IPS DF 6.9 (cell line): Measurements from ENCODE around the gene CCDC85C.

Experiments
- DNase-seq: peaks from one replicate; pipeline ENCODE4 v3.0.0-alpha.2; 2013; ENCODE audit warnings: low read depth, low spot score
- H3K27ac ChIP-seq: one replicate; pipeline ENCODE4 v1.5.1; 2013; ENCODE audit warnings: low read length, control low read depth
- H3K27me3 ChIP-seq: 2 replicates; pipeline ENCODE4 v1.6.1; 2013; ENCODE audit warnings: mild to moderate bottlenecking, low read length; ENCODE audit not compliant: control insufficient read depth, insufficient read depth
- H3K36me3 ChIP-seq: 2 replicates; pipeline ENCODE4 v1.6.1; 2013; ENCODE audit warnings: low read length; ENCODE audit not compliant: control insufficient read depth, insufficient read depth
- H3K4me1 ChIP-seq: 2 replicates; pipeline ENCODE4 v1.6.1; 2013; ENCODE audit warnings: low read length; ENCODE audit not compliant: control insufficient read depth, insufficient read depth
- H3K4me3 ChIP-seq: 2 replicates; pipeline ENCODE4 v1.5.1; 2013; ENCODE audit warnings: mild to moderate bottlenecking, low read length
- H3K9me3 ChIP-seq: 2 replicates; pipeline ENCODE4 v1.6.1; 2013; ENCODE audit warnings: low read length, inconsistent platforms; ENCODE audit not compliant: control insufficient read depth, insufficient read depth
- WGBS: extraction: QIAGEN DNeasy Blood & Tissue Kit; methylation state at CpG from one replicate; pipeline ENCODE4 v1.1.7; 2013; ENCODE audit warnings: mixed read lengths, missing lambda C conversion rate; ENCODE audit not compliant: insufficient read length, insufficient coverage; 5-methylcytosine and 5-hydroxymethylcytosine counted together

CCDC85C gene

GRCh38 chr14:99524804-99525698 is 79.0 kb downstream of the CCDC85C start:
- Histone ChIP-seq H3K27me3 (no peaks in the 10 kb centered on the region), H3K36me3 (no peaks in the 10 kb centered on the region), H3K4me1 (peaks cover 25% of the 10 kb centered on the region), H3K27ac (no peak overlapping the region), H3K9me3 (no peaks in the 10 kb centered on the region), H3K4me3 (no peak overlapping the region)
- no CpG with 5 or more reads among the region's 17 CpGs for WGBS
- no peak for DNase-seq

- H3K27ac ChIP-seq, result no peak overlapping the region
- peaks cover 25% of the 10 kb centered on the region for H3K4me1 ChIP-seq
- H3K27me3 ChIP-seq, result no peaks in the 10 kb centered on the region
- no CpG with 5 or more reads among the region's 16 CpGs for WGBS
- no peaks in the 10 kb centered on the region for H3K9me3 ChIP-seq
- no peak for DNase-seq
- H3K4me3 ChIP-seq, result no peak overlapping the region
- H3K36me3 ChIP-seq, result no peaks in the 10 kb centered on the region
Measured at GRCh38 chr14:99524091-99524661, 79.8 kb downstream of the CCDC85C start.

- WGBS, result no CpG with 5 or more reads among the region's 5 CpGs
- no peak overlapping the region for H3K27ac ChIP-seq
- no peaks in the 10 kb centered on the region for H3K27me3 ChIP-seq
- no peaks in the 10 kb centered on the region for H3K36me3 ChIP-seq
- H3K4me1 ChIP-seq, result peaks cover 25% of the 10 kb centered on the region
- no peaks in the 10 kb centered on the region for H3K9me3 ChIP-seq
- DNase-seq, result no peak
- no peak overlapping the region for H3K4me3 ChIP-seq
Measured at GRCh38 chr14:99523704-99524055, 80.3 kb downstream of the CCDC85C start.

GRCh38 chr14:99522934-99523703 is 80.9 kb downstream of the CCDC85C start:
- no peak overlapping the region for H3K27ac ChIP-seq
- no peak for DNase-seq
- H3K36me3 ChIP-seq, result no peaks in the 10 kb centered on the region
- H3K9me3 ChIP-seq, result no peaks in the 10 kb centered on the region
- WGBS, result no CpG with 5 or more reads among the region's 14 CpGs
- H3K4me3 ChIP-seq, result no peak overlapping the region
- peaks cover 27% of the 10 kb centered on the region for H3K4me1 ChIP-seq
- no peaks in the 10 kb centered on the region for H3K27me3 ChIP-seq

GRCh38 chr14:99522457-99522891 is 81.5 kb downstream of the CCDC85C start:
- Histone ChIP-seq H3K9me3 (no peaks in the 10 kb centered on the region), H3K27ac (no peak overlapping the region), H3K4me1 (peaks cover 22% of the 10 kb centered on the region), H3K4me3 (no peak overlapping the region), H3K36me3 (no peaks in the 10 kb centered on the region), H3K27me3 (no peaks in the 10 kb centered on the region)
- no peak for DNase-seq
- WGBS, result no CpG with 5 or more reads among the region's 12 CpGs

- Histone ChIP-seq H3K4me3 (no peak overlapping the region), H3K27ac (no peak overlapping the region), H3K36me3 (no peaks in the 10 kb centered on the region), H3K27me3 (no peaks in the 10 kb centered on the region), H3K4me1 (peaks cover 22% of the 10 kb centered on the region), H3K9me3 (no peaks in the 10 kb centered on the region)
- no CpG with 5 or more reads among the region's 18 CpGs for WGBS
- DNase-seq, result no peak
Measured at GRCh38 chr14:99522025-99522401, 82.0 kb downstream of the CCDC85C start.

GRCh38 chr14:99521176-99522024 is 82.6 kb downstream of the CCDC85C start:
- peaks cover 22% of the 10 kb centered on the region for H3K4me1 ChIP-seq
- WGBS, result no CpG with 5 or more reads among the region's 25 CpGs
- no peak for DNase-seq
- H3K27me3 ChIP-seq, result no peaks in the 10 kb centered on the region
- H3K27ac ChIP-seq, result no peak overlapping the region
- no peaks in the 10 kb centered on the region for H3K9me3 ChIP-seq
- no peak overlapping the region for H3K4me3 ChIP-seq
- H3K36me3 ChIP-seq, result no peaks in the 10 kb centered on the region

- Histone ChIP-seq H3K4me3 (no peak overlapping the region), H3K9me3 (no peaks in the 10 kb centered on the region), H3K4me1 (peaks cover 20% of the 10 kb centered on the region), H3K27ac (no peak overlapping the region), H3K36me3 (no peaks in the 10 kb centered on the region), H3K27me3 (no peaks in the 10 kb centered on the region)
- no peak for DNase-seq
- no CpG with 5 or more reads among the region's 11 CpGs for WGBS
Measured at GRCh38 chr14:99520571-99521081, 83.4 kb downstream of the CCDC85C start.

- no peak for DNase-seq
- H3K27ac ChIP-seq, result no peak overlapping the region
- WGBS, result no CpG with 5 or more reads among the region's 6 CpGs
Measured at GRCh38 chr14:99519931-99520421, 84.0 kb downstream of the CCDC85C start.

More at GRCh38 chr14:99519931-99520421, 84.0 kb downstream of the CCDC85C start:
- no peak overlapping the region for H3K4me3 ChIP-seq
- H3K27me3 ChIP-seq, result no peaks in the 10 kb centered on the region
- H3K4me1 ChIP-seq, result peaks cover 17% of the 10 kb centered on the region
- H3K9me3 ChIP-seq, result no peaks in the 10 kb centered on the region
- no peaks in the 10 kb centered on the region; the same call in 1 of the 2 replicates for H3K36me3 ChIP-seq
